AG08396 (cell line): ENCODE data around the gene FNDC1.
"Not testable (repeated sequence)": the region's sequence is repeated elsewhere in the genome, so short reads cannot be mapped to it uniquely, and the experiment has no call there.

Experiments used
- DNase-seq: peaks from one replicate; pipeline ENCODE4 v3.0.0; 2012; ENCODE audit warnings: low spot score, mixed read lengths

Gene FNDC1

GRCh38 chr6:159259441-159260125 is 90.4 kb downstream of the FNDC1 start:
- no peak for DNase-seq

GRCh38 chr6:159260208-159260607 is 91.0 kb downstream of the FNDC1 start:
- DNase-seq: no peak

- no peak for DNase-seq
Observed at GRCh38 chr6:159261995-159262394, 92.8 kb downstream of the FNDC1 start.

- DNase-seq: no peak
Observed at GRCh38 chr6:159262586-159262985, 93.4 kb downstream of the FNDC1 start.

- DNase-seq: no peak
Observed at GRCh38 chr6:159267165-159267564, 98.0 kb downstream of the FNDC1 start.

- DNase-seq: no peak
Observed at GRCh38 chr6:159268511-159268910, 99.3 kb downstream of the FNDC1 start.

- DNase-seq: no peak
Observed at GRCh38 chr6:159271257-159271656, 102.1 kb downstream of the FNDC1 start.

- DNase-seq: no peak
Observed at GRCh38 chr6:159278626-159279025, 109.4 kb downstream of the FNDC1 start.

GRCh38 chr6:159279790-159280277 is 110.6 kb downstream of the FNDC1 start:
- no peak for DNase-seq

- DNase-seq: no peak
Observed at GRCh38 chr6:159282421-159282820, 113.2 kb downstream of the FNDC1 start.

GRCh38 chr6:159284661-159285060 is 115.5 kb downstream of the FNDC1 start:
- DNase-seq: not testable (repeated sequence)

- no peak for DNase-seq
Observed at GRCh38 chr6:159298840-159299239, 129.6 kb downstream of the FNDC1 start.

- no peak for DNase-seq
Observed at GRCh38 chr6:159299566-159299965, 130.4 kb downstream of the FNDC1 start.

- no peak for DNase-seq
Observed at GRCh38 chr6:159301277-159301676, 132.1 kb downstream of the FNDC1 start.

- no peak for DNase-seq
Observed at GRCh38 chr6:159301810-159302593, 132.8 kb downstream of the FNDC1 start.

- DNase-seq: no peak
Observed at GRCh38 chr6:159302594-159302992, 133.4 kb downstream of the FNDC1 start.

- DNase-seq: no peak
Observed at GRCh38 chr6:159303159-159303558, 134.0 kb downstream of the FNDC1 start.

- DNase-seq: no peak
Observed at GRCh38 chr6:159303784-159304183, 134.6 kb downstream of the FNDC1 start.

GRCh38 chr6:159304641-159305040 is 135.4 kb downstream of the FNDC1 start:
- DNase-seq: no peak

GRCh38 chr6:159305159-159305558 is 136.0 kb downstream of the FNDC1 start:
- no peak for DNase-seq

GRCh38 chr6:159305804-159306537 is 136.8 kb downstream of the FNDC1 start:
- no peak for DNase-seq

- DNase-seq: no peak
Observed at GRCh38 chr6:159307246-159307790, 138.1 kb downstream of the FNDC1 start.
